NCI-H345 treated with DMSO at 0.1 percent for 48 hours (cell line): ENCODE measurements around the gene IL1RAPL2.
"Not testable (repeated sequence)": the region's sequence is repeated elsewhere in the genome, so short reads cannot be mapped to it uniquely, and the experiment has no call there.

ENCODE experiments used
- DNase-seq: peaks from one replicate; lab custom pipeline; 2025; ENCODE audit not compliant: unreplicated experiment; lab: John Stamatoyannopoulos, UW

Gene IL1RAPL2

GRCh38 chrX:105136786-105137185 lies 570.8 kb downstream of the IL1RAPL2 start:
- DNase-seq: no peak

GRCh38 chrX:105150036-105150435 lies 584.0 kb downstream of the IL1RAPL2 start:
- no peak for DNase-seq

GRCh38 chrX:105150557-105150956 lies 584.6 kb downstream of the IL1RAPL2 start:
- DNase-seq: no peak

GRCh38 chrX:105167233-105167632 lies 601.2 kb downstream of the IL1RAPL2 start:
- no peak for DNase-seq

- DNase-seq: no peak
These were observed 602.6 kb downstream of the IL1RAPL2 start for GRCh38 chrX:105168577-105168976.

- DNase-seq: no peak
These were observed 607.1 kb downstream of the IL1RAPL2 start for GRCh38 chrX:105173071-105173470.

- no peak for DNase-seq
These were observed 613.6 kb downstream of the IL1RAPL2 start for GRCh38 chrX:105179644-105180043.

- no peak for DNase-seq
These were observed 623.1 kb downstream of the IL1RAPL2 start for GRCh38 chrX:105189093-105189492.

- DNase-seq: peak; percentile 0
These were observed 624.4 kb downstream of the IL1RAPL2 start for GRCh38 chrX:105190252-105190853.

- DNase-seq: no peak
These were observed 625.9 kb downstream of the IL1RAPL2 start for GRCh38 chrX:105191878-105192277.

- no peak for DNase-seq
These were observed 643.4 kb downstream of the IL1RAPL2 start for GRCh38 chrX:105209406-105209805.

- no peak for DNase-seq
These were observed 644.3 kb downstream of the IL1RAPL2 start for GRCh38 chrX:105210258-105210657.

GRCh38 chrX:105211066-105211575 lies 645.1 kb downstream of the IL1RAPL2 start:
- no peak for DNase-seq

GRCh38 chrX:105219454-105220401 lies 653.7 kb downstream of the IL1RAPL2 start:
- DNase-seq: no peak

- DNase-seq: no peak
These were observed 654.6 kb downstream of the IL1RAPL2 start, which contains the start of gene TEX13A for GRCh38 chrX:105220636-105221035. TSS of gene TEX13A (minus strand) at chrX:105220694. CDS start at chrX:105220397, 297 bp downstream.

GRCh38 chrX:105221374-105221773 lies 655.4 kb downstream of the IL1RAPL2 start:
- DNase-seq: no peak

- no peak for DNase-seq
These were observed 660.5 kb downstream of the IL1RAPL2 start for GRCh38 chrX:105226499-105226898.

GRCh38 chrX:105228602-105229001 lies 662.6 kb downstream of the IL1RAPL2 start:
- no peak for DNase-seq

- DNase-seq: no peak
These were observed 663.1 kb downstream of the IL1RAPL2 start for GRCh38 chrX:105229146-105229545.

GRCh38 chrX:105237407-105237806 lies 671.4 kb downstream of the IL1RAPL2 start:
- not testable (repeated sequence) for DNase-seq

GRCh38 chrX:105241056-105241455 lies 675.1 kb downstream of the IL1RAPL2 start:
- no peak for DNase-seq
